H9 (cell line): ENCODE data around the gene UCMA. TPM values are rescaled to one million over a fixed set of nuclear protein-coding genes. Genes with fewer than 3 reads are reported as not detected.
A peak's percentile ranks its signal among the peaks of the same experiment; 100 is the strongest.

Experiments used
- DNase-seq: peaks from one replicate; pipeline ENCODE4 v3.0.0-alpha.2; 2017
- H2AFZ ChIP-seq: one replicate; pipeline ENCODE4 v1.6.1; 2013; ENCODE audit warnings: mild to moderate bottlenecking, low read length, control low read depth, moderate library complexity
- H2AK5ac ChIP-seq: 2 replicates; pipeline ENCODE4 v1.6.1; 2013; ENCODE audit warnings: low read length, control low read depth, mixed read lengths; ENCODE audit not compliant: insufficient read length
- H2BK120ac ChIP-seq: one replicate; pipeline ENCODE4 v1.6.1; 2013; ENCODE audit warnings: low read depth, mild to moderate bottlenecking, low read length, control low read depth, inconsistent platforms; ENCODE audit not compliant: poor library complexity, severe bottlenecking
- H2BK12ac ChIP-seq: 2 replicates; pipeline ENCODE4 v1.6.1; 2013; ENCODE audit warnings: low read length, control low read depth, mixed read lengths, low read depth; ENCODE audit not compliant: insufficient read length
- H2BK15ac ChIP-seq: 2 replicates; pipeline ENCODE4 v1.6.1; 2013; ENCODE audit warnings: low read depth, low read length, control low read depth
- H2BK20ac ChIP-seq: one replicate; pipeline ENCODE4 v1.6.1; 2013; ENCODE audit warnings: low read depth, mild to moderate bottlenecking, low read length, control low read depth, inconsistent platforms; ENCODE audit not compliant: poor library complexity, severe bottlenecking
- H2BK5ac ChIP-seq: 2 replicates; pipeline ENCODE4 v1.6.1; 2013; ENCODE audit warnings: low read length, control low read depth, mixed read lengths; ENCODE audit not compliant: insufficient read length
- H3K14ac ChIP-seq: 2 replicates; pipeline ENCODE4 v1.6.1; 2013; ENCODE audit warnings: low read length, control low read depth; ENCODE audit not compliant: insufficient read depth
- H3K18ac ChIP-seq: 2 replicates; pipeline ENCODE4 v1.6.1; 2013; ENCODE audit warnings: low read depth, mild to moderate bottlenecking, mixed read lengths, low read length, control low read depth; ENCODE audit not compliant: insufficient read length
- H3K23ac ChIP-seq: 2 replicates; pipeline ENCODE4 v1.6.1; 2013; ENCODE audit warnings: low read length, control low read depth, mixed read lengths, low read depth; ENCODE audit not compliant: insufficient read length
- H3K23me2 ChIP-seq: 2 replicates; pipeline ENCODE4 v1.6.1; 2013; ENCODE audit warnings: low read depth, mild to moderate bottlenecking, mixed read lengths, low read length, control low read depth; ENCODE audit not compliant: insufficient read length, poor library complexity, severe bottlenecking
- H3K27ac ChIP-seq: 2 replicates; pipeline ENCODE4 v1.5.1; 2013; ENCODE audit warnings: low read length, control low read depth, mixed read lengths, low read depth; ENCODE audit not compliant: insufficient read length
- H3K27me3 ChIP-seq: 2 replicates; pipeline ENCODE4 v1.6.1; 2013; ENCODE audit warnings: low read length, control low read depth, inconsistent platforms; ENCODE audit not compliant: insufficient read depth
- H3K4ac ChIP-seq: 2 replicates; pipeline ENCODE4 v1.6.1; 2013; ENCODE audit warnings: low read depth, mild to moderate bottlenecking, control low read depth, inconsistent platforms, low read length, moderate library complexity
- H3K4me1 ChIP-seq: 2 replicates; pipeline ENCODE4 v1.6.1; 2013; ENCODE audit warnings: low read length, control low read depth, inconsistent platforms; ENCODE audit not compliant: insufficient read depth
- H3K4me2 ChIP-seq: 2 replicates; pipeline ENCODE4 v1.6.1; 2013; ENCODE audit warnings: low read length, control low read depth, mixed read lengths; ENCODE audit not compliant: insufficient read length, insufficient read depth
- H3K56ac ChIP-seq: 2 replicates; pipeline ENCODE4 v1.6.1; 2013; ENCODE audit warnings: low read depth, mild to moderate bottlenecking, mixed read lengths, low read length, control low read depth; ENCODE audit not compliant: insufficient read length
- H3K79me1 ChIP-seq: 2 replicates; pipeline ENCODE4 v1.6.1; 2013; ENCODE audit warnings: low read depth, mild to moderate bottlenecking, moderate library complexity, low read length, control low read depth, inconsistent platforms; ENCODE audit not compliant: insufficient read depth, poor library complexity, severe bottlenecking
- H3K79me2 ChIP-seq: 2 replicates; pipeline ENCODE4 v1.6.1; 2013; ENCODE audit warnings: low read length, control low read depth, inconsistent platforms; ENCODE audit not compliant: insufficient read depth
- H3K9ac ChIP-seq: 2 replicates; pipeline ENCODE4 v1.6.1; 2013; ENCODE audit warnings: low read length, control low read depth, mixed read lengths; ENCODE audit not compliant: insufficient read length; ENCODE audit errors: extremely low read depth
- H3K9me3 ChIP-seq: one replicate; pipeline ENCODE4 v1.6.1; 2013; ENCODE audit warnings: low read depth, low read length, inconsistent platforms; ENCODE audit not compliant: control insufficient read depth
- H3T11ph ChIP-seq: one replicate; pipeline ENCODE4 v1.6.1; 2013; ENCODE audit warnings: mild to moderate bottlenecking, low read length, control low read depth, inconsistent platforms
- H4K20me1 ChIP-seq: one replicate; pipeline ENCODE4 v1.6.1; 2013; ENCODE audit not compliant: control insufficient read depth, insufficient read length, insufficient read depth
- H4K5ac ChIP-seq: 2 replicates; pipeline ENCODE4 v1.6.1; 2013; ENCODE audit warnings: low read depth, mild to moderate bottlenecking, mixed read lengths, low read length, control low read depth; ENCODE audit not compliant: insufficient read length
- H4K8ac ChIP-seq: replicated peaks from 2 replicates; pipeline ENCODE4 v1.6.1; 2013; ENCODE audit warnings: low read length, control low read depth, mixed read lengths, low read depth; ENCODE audit not compliant: insufficient read length
- H4K91ac ChIP-seq: 2 replicates; pipeline ENCODE4 v1.6.1; 2013; ENCODE audit warnings: low read depth, mild to moderate bottlenecking, moderate library complexity, mixed read lengths, low read length, control low read depth; ENCODE audit not compliant: insufficient read length
- H3K27ac Mint-ChIP-seq, 3 experiments: 2 replicates in 2 of 3; 3 replicates in 1 of 3; pipeline ENCODE4 v1.8.0; 2020 to 2021; ENCODE audit warnings: mixed read lengths in 3 of 3, mild to moderate bottlenecking in 1 of 3, moderate library complexity in 1 of 3
- H3K27me3 Mint-ChIP-seq: 2 replicates; pipeline ENCODE4 v1.8.0; 2021; ENCODE audit warnings: low read depth, mild to moderate bottlenecking, moderate library complexity, mixed read lengths
- H3K36me3 Mint-ChIP-seq, 3 experiments: 2 replicates in 2 of 3; 3 replicates in 1 of 3; pipeline ENCODE4 v1.8.0; 2020 to 2021; ENCODE audit warnings: low read depth in 3 of 3, mixed read lengths in 3 of 3; ENCODE audit not compliant: insufficient read depth in 1 of 3
- H3K4me1 Mint-ChIP-seq, 2 experiments: 2 replicates each; pipeline ENCODE4 v1.8.0; 2020; ENCODE audit warnings: mixed read lengths in 2 of 2
- H3K4me3 Mint-ChIP-seq, 2 experiments: 2 replicates in 1 of 2; 3 replicates in 1 of 2; pipeline ENCODE4 v1.8.0; 2020 to 2021; ENCODE audit warnings: mild to moderate bottlenecking in 2 of 2, mixed read lengths in 2 of 2, moderate library complexity in 1 of 2
- H3K9me3 Mint-ChIP-seq, 2 experiments: 2 replicates in 1 of 2; 3 replicates in 1 of 2; pipeline ENCODE4 v1.8.0; 2020; ENCODE audit warnings: mild to moderate bottlenecking in 2 of 2, mixed read lengths in 2 of 2, moderate library complexity in 1 of 2
- WGBS: extraction: QIAGEN DNeasy Blood & Tissue Kit; methylation state at CpG from one replicate; pipeline ENCODE4 v1.1.7; 2013; ENCODE audit warnings: missing lambda C conversion rate, low lambda C conversion rate, mixed read lengths; ENCODE audit not compliant: insufficient read length; ENCODE audit errors: extremely low coverage; 5-methylcytosine and 5-hydroxymethylcytosine counted together
- total RNA-seq: library from RNA; stranded (reverse); gene quantifications from 2 replicates; pipeline ENCODE4 v1.2.1, GENCODE V29; 2021
- TF ChIP-seq, protein P1 (sequence below): fragments of 200-600 bp; sonication (generic); conservative IDR thresholded peaks from 3 replicates; pipeline ENCODE4 v1.8.0; 2021; ENCODE audit warnings: antibody characterized with exemption, mild to moderate bottlenecking

UCMA gene
- total RNA-seq, 1 experiment from 2014 or later, result not detected

DNA sequence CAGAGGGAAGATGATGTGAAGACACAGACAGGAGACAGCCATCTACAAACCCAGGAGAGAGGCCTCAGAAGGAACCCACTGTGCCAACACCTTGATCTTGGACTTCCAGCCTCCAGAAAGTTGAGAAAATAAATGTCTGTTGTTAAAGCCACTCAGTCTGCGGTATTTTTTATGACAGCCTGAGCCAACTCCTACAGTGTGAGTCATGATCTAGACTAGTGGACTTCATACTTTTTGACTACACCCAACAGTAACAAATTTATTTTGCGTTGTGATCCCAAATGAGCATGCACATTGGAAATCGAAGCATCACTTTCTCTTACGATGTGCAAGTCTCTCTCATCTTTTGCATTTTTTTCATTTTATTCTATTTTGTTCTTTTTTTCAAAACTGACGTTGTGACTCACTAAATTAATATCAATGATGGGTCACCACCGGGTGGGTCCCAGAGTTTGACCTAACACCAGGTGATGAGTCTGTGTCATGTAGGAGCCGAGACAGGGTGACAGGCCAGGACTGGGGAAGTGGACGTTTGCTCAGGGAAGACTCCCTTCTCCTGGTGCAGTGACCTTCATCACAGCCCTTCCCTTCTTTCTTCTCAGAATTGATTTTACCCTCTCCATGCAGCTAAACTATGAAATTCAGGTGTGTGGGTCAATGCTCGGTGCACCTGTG lies 36.8 kb upstream of the UCMA start:
- no peak overlapping the region for H2BK20ac ChIP-seq
- no peak overlapping the region for H2BK15ac ChIP-seq
- Mint-ChIP-seq H3K4me1 (peaks cover 25 to 36% of the 10 kb centered on the region in 2 experiments), H3K36me3 (no peaks in the 10 kb centered on the region), H3K9me3 (no peaks in the 10 kb centered on the region), H3K27me3 (no peaks in the 10 kb centered on the region), H3K4me3 (no peak overlapping the region), H3K27ac (peak overlapping the region in 2 of 3 experiments; percentile 16 to 72; a peak in 2 of 7 replicates)
- H4K5ac ChIP-seq, result peak overlapping the region; percentile 10
- no peaks in the 10 kb centered on the region for H3K27me3 ChIP-seq
- no peak overlapping the region for H3K18ac ChIP-seq
- TF ChIP-seq, protein P1, sequence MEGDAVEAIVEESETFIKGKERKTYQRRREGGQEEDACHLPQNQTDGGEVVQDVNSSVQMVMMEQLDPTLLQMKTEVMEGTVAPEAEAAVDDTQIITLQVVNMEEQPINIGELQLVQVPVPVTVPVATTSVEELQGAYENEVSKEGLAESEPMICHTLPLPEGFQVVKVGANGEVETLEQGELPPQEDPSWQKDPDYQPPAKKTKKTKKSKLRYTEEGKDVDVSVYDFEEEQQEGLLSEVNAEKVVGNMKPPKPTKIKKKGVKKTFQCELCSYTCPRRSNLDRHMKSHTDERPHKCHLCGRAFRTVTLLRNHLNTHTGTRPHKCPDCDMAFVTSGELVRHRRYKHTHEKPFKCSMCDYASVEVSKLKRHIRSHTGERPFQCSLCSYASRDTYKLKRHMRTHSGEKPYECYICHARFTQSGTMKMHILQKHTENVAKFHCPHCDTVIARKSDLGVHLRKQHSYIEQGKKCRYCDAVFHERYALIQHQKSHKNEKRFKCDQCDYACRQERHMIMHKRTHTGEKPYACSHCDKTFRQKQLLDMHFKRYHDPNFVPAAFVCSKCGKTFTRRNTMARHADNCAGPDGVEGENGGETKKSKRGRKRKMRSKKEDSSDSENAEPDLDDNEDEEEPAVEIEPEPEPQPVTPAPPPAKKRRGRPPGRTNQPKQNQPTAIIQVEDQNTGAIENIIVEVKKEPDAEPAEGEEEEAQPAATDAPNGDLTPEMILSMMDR, result no peak
- H3K4me1 ChIP-seq, result peaks cover 10% of the 10 kb centered on the region; the same call in 1 of the 2 replicates
- H3K4ac ChIP-seq, result no peak overlapping the region
- no peak overlapping the region for H4K8ac ChIP-seq
- no peaks in the 10 kb centered on the region for H3K9me3 ChIP-seq
- no peak overlapping the region for H4K91ac ChIP-seq
- H3K56ac ChIP-seq, result no peak overlapping the region
- no peak overlapping the region for H3T11ph ChIP-seq
- no peak overlapping the region for H2AFZ ChIP-seq
- no peak overlapping the region for H3K14ac ChIP-seq
- no CpG with 5 or more reads among the region's 9 CpGs for WGBS
- H3K79me1 ChIP-seq, result no peaks in the 10 kb centered on the region
- H3K9ac ChIP-seq, result no peak overlapping the region
- H2BK120ac ChIP-seq, result no peak overlapping the region
- H3K79me2 ChIP-seq, result no peaks in the 10 kb centered on the region
- H3K23me2 ChIP-seq, result no peaks in the 10 kb centered on the region
- no peak overlapping the region for H2AK5ac ChIP-seq
- H2BK12ac ChIP-seq, result no peak overlapping the region
- no peaks in the 10 kb centered on the region for H4K20me1 ChIP-seq
- DNase-seq, result no peak
- no peak overlapping the region for H3K27ac ChIP-seq
- no peak overlapping the region for H2BK5ac ChIP-seq
- H3K23ac ChIP-seq, result no peak overlapping the region
- H3K4me2 ChIP-seq, result no peak overlapping the region
